ENCODE results near the gene NOL4L.

The NOL4L gene

DNA sequence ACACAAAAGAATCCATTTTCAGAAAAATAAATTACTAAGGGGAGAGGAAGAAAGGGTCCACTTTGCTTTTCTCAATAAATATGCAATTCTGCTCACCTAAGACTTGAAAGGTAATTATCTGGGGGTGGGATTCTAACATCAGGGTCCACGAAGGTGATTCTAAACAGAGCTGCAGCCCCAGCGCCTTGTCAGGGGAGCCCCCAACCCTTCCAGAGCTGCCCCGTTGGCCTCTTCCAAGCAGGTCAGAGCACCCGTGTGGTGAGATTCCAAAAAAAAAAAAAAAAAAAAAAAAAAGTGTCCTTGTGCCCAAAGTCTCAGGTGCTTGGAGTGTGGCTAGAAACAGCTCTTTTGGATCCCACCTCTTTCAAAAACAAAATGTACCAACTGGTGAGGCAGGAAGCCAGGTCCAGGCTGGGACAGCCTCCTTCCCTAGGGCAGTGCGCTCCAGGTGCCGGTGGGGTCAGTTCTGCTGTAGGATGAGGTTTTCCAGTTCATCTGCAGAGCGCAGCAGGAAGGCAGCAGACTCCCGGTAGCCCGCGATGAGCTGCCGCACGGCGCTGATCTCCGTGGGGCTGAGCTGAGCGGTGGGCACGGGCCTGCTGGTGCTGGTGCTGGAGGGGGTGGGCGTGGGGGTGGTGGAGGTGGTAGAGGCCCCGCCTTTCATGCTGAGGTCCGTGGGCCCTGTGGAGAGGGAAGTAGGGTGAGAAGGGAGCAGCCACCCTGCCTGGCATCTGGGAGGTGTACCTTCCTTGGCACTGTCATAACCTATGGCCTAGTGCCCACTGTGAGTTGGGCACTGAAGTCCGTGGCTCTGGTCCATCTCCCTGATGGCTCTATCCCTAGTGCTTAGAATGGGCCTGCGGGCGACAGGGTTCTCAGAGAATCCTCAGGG is 137.8 kb downstream of the NOL4L start:
- Histone ChIP-seq H3K27me3 (no peaks in the 10 kb centered on the region), H3K36me3 (peaks cover 99% of the 10 kb centered on the region), H3K9me3 (no peaks in the 10 kb centered on the region), H3K4me1 (ENCODE audit: control insufficient read depth in 1 of 2, insufficient read depth in 1 of 2, low read depth in 1 of 2, low read length in 1 of 2) (peaks cover 19 to 23% of the 10 kb centered on the region in 2 experiments), H3K27ac (no peak overlapping the region), H3K4me3 (ENCODE audit: low read depth in 1 of 2, low read length in 1 of 2) (no peak overlapping the region)
- TF ChIP-seq, protein P1, sequence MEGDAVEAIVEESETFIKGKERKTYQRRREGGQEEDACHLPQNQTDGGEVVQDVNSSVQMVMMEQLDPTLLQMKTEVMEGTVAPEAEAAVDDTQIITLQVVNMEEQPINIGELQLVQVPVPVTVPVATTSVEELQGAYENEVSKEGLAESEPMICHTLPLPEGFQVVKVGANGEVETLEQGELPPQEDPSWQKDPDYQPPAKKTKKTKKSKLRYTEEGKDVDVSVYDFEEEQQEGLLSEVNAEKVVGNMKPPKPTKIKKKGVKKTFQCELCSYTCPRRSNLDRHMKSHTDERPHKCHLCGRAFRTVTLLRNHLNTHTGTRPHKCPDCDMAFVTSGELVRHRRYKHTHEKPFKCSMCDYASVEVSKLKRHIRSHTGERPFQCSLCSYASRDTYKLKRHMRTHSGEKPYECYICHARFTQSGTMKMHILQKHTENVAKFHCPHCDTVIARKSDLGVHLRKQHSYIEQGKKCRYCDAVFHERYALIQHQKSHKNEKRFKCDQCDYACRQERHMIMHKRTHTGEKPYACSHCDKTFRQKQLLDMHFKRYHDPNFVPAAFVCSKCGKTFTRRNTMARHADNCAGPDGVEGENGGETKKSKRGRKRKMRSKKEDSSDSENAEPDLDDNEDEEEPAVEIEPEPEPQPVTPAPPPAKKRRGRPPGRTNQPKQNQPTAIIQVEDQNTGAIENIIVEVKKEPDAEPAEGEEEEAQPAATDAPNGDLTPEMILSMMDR (IDR thresholded peaks at IDR 0.05), result no peak

DNA sequence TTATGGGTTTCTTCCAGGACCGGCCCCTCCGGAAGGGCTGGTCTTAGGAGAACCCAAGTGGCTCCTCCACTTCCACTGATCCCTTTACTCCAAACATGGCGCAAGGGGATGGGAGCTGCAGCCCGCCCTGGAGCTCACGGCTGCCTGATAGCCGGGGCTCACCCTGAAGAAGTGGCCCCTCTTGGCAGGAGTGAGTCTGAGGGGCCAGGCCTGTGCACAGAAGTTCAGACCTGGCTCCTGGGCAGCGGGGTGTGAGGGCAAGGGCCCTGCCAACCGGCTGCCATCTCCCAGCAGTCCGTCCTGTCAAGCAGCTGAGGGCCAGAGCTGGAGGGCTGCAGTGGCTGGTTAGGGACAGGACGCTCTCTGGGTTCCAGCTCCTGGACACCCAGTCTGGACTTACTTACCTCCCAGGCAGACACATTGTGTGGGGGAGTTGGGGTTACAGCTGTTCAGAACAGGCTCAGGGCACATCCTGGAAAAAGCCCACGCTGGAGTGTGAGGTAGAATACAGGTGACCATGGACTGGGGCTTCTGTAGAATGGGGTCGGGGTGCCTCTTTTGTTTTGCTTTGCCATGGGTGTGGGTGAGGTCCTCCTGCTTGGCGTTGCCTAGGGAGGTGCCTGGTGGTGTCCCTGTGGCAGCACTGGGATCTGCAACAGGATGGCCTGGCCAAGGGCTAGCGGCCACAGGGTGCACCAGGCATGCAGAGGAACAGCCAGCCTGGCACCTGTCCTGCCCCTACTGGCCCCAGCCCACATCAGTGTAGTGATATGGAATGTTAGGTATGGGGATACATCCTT is 138.6 kb downstream of the NOL4L start:
- H3K4me1 ChIP-seq (ENCODE audit: control insufficient read depth in 1 of 2, insufficient read depth in 1 of 2, low read depth in 1 of 2, low read length in 1 of 2), result peaks cover 19 to 23% of the 10 kb centered on the region in 2 experiments
- H3K36me3 ChIP-seq, result peaks cover 99% of the 10 kb centered on the region
- no peaks in the 10 kb centered on the region for H3K27me3 ChIP-seq
- TF ChIP-seq, protein P1 (IDR thresholded peaks at IDR 0.05), result no peak
- no peak overlapping the region for H3K4me3 ChIP-seq (ENCODE audit: low read depth in 1 of 2, low read length in 1 of 2)
- no peak overlapping the region for H3K27ac ChIP-seq
- H3K9me3 ChIP-seq, result no peaks in the 10 kb centered on the region

DNA sequence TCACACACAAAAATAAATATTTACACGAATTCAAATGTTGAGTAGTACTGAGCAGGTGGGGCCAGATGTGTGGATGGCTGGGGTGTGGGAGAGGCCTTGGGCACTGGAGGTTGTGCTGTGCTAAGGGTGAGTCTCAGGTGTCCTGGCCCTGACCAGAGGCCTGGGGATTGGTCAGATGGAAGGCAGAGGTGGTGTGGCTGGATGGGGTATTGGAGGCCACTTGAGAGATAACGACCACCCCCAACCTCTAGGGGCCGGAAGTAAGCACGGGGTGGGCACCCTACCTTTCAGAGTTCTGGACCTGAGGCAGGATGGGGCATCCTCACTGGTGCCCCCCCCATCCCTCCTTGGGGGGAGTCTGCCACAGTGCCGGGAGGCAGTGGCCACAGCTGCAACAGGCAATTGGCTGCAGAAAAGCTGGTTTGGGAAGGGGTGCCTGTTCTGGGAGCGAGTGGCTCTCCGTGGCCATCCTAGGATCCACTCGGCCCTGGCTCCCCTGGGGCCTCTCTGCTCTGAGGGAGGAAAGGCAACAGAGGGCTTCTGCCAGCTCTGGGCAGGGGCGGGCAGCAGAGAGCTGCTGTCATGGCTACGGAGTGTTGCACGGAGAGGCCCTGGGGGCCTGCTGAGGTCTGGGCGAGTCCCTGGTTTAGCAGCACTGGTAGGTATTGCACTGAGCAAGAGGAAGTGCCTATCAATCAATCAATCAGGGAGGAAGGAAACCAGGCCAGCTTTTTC is 139.4 kb downstream of the NOL4L start:
- Histone ChIP-seq H3K36me3 (peaks cover 99% of the 10 kb centered on the region), H3K27ac (peak overlapping the region; percentile 16), H3K4me3 (ENCODE audit: low read depth in 1 of 2, low read length in 1 of 2) (no peak overlapping the region), H3K4me1 (ENCODE audit: control insufficient read depth in 1 of 2, insufficient read depth in 1 of 2, low read depth in 1 of 2, low read length in 1 of 2) (peaks cover 18% of the 10 kb centered on the region in 2 experiments), H3K27me3 (no peaks in the 10 kb centered on the region), H3K9me3 (no peaks in the 10 kb centered on the region)
- TF ChIP-seq, protein P1 (IDR thresholded peaks at IDR 0.05), result no peak

DNA sequence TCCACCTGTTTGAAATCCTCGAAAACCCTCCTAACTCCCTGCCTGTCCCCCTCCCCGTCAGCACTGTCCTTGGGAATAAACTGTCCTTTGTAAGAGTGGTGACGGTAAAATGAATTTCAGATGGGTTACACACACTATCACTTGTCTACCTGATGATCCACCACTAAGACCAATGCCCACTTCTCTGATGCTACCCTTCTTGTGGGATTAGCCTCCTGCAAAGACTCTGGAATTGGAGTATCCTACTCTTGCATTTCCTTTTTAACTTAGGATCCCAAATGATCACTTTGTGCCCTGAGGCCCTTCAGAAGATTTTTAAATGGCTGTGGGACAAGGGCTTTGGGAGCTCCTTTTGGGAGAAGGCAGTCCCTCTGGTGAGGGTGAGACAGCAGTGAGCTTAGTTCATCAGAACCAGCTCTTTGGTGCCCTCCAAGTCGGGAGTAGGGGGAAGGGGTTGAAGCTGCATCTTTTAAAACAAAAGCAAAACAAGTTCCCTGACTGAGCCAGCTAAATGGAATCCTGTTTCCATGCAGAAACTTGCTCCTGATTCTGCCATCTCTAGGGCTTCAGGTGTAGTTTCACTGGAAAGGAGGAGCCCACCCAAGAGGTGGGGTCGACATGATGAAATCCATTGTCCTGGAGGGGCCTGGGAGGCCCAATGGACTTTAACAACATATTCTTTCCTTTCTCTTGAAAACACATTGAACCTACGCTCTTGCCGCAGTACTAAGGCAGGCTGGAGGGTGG is 140.5 kb downstream of the NOL4L start:
- peaks cover 7 to 8% of the 10 kb centered on the region in 2 experiments for H3K4me1 ChIP-seq (ENCODE audit: control insufficient read depth in 1 of 2, insufficient read depth in 1 of 2, low read depth in 1 of 2, low read length in 1 of 2)
- H3K9me3 ChIP-seq, result no peaks in the 10 kb centered on the region
- H3K4me3 ChIP-seq (ENCODE audit: low read depth in 1 of 2, low read length in 1 of 2), result no peak overlapping the region
- TF ChIP-seq, protein P1 (IDR thresholded peaks at IDR 0.05), result no peak
- H3K27ac ChIP-seq, result no peak overlapping the region
- H3K27me3 ChIP-seq, result no peaks in the 10 kb centered on the region
- H3K36me3 ChIP-seq, result peaks cover 88% of the 10 kb centered on the region
